Vagina (tissue), 2 donors: ENCODE data around the gene FFAR3. TPM values are rescaled to one million over a fixed set of nuclear protein-coding genes. Genes with fewer than 3 reads are reported as not detected.

Experiments
- DNase-seq, 2 donors: peaks; one replicate each; pipeline ENCODE4 v3.0.0-alpha.2; 2017; ENCODE audit errors: extremely low spot score in 2 of 2
- H3K27ac ChIP-seq: fragments of 200-600 bp; sonication (generic); one replicate; pipeline ENCODE4 v1.5.1; 2019
- H3K27me3 ChIP-seq: fragments of 200-600 bp; sonication (generic); one replicate; pipeline ENCODE4 v1.5.1; 2019
- H3K36me3 ChIP-seq, 2 donors: fragments of 200-600 bp; sonication (generic); one replicate each; pipeline ENCODE4 v1.5.1; 2017 to 2019
- H3K4me1 ChIP-seq: fragments of 200-600 bp; sonication (generic); one replicate; pipeline ENCODE4 v1.5.1; 2019
- H3K4me3 ChIP-seq, 2 donors: fragments of 200-600 bp; sonication (generic); 1 replicate in 1 of 2; 2 replicates in 1 of 2; pipeline ENCODE4 v1.5.1; 2016 to 2019
- H3K9me3 ChIP-seq: fragments of 200-600 bp; sonication (generic); one replicate; pipeline ENCODE4 v1.5.1; 2019
- POLR2A ChIP-seq, 2 donors: fragments of 450-650 bp; IDR thresholded peaks; one replicate each; pipeline ENCODE4 v1.6.1; 2017; ENCODE audit warnings: antibody characterized with exemption in 2 of 2, mild to moderate bottlenecking in 2 of 2, moderate library complexity in 2 of 2
- POLR2AphosphoS5 ChIP-seq, 2 donors: sonication (generic); formaldehyde crosslinking; IDR thresholded peaks; one replicate each; pipeline ENCODE4 v1.9.0; 2017; ENCODE audit warnings: antibody characterized with exemption in 2 of 2, mild to moderate bottlenecking in 2 of 2, low read depth in 1 of 2; ENCODE audit not compliant: insufficient read depth in 1 of 2
- intact Hi-C: fragments of 100-400 bp; cut with DNase I; formaldehyde crosslinking; loops from one replicate; pipeline ENCODE4 v1.15.1; 2023
- total RNA-seq: library from RNA; depleted of rRNA; stranded (reverse); fragments of >200 nt; gene quantifications from one replicate; pipeline ENCODE4 v1.2.3, GENCODE V29; 2016
- TF ChIP-seq, protein P1 (sequence below), 3 experiments: fragments of 450-650 bp in 2 of 3; fragments of 200-600 bp in 1 of 3; sonication (generic) in 1 of 3; IDR thresholded peaks; one replicate each; pipeline ENCODE4 v1.5.1; 2017 to 2019; ENCODE audit warnings: antibody characterized with exemption in 3 of 3, mild to moderate bottlenecking in 2 of 3, moderate library complexity in 2 of 3

Gene FFAR3, protein sequence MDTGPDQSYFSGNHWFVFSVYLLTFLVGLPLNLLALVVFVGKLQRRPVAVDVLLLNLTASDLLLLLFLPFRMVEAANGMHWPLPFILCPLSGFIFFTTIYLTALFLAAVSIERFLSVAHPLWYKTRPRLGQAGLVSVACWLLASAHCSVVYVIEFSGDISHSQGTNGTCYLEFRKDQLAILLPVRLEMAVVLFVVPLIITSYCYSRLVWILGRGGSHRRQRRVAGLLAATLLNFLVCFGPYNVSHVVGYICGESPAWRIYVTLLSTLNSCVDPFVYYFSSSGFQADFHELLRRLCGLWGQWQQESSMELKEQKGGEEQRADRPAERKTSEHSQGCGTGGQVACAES
- total RNA-seq = not detected

DNA sequence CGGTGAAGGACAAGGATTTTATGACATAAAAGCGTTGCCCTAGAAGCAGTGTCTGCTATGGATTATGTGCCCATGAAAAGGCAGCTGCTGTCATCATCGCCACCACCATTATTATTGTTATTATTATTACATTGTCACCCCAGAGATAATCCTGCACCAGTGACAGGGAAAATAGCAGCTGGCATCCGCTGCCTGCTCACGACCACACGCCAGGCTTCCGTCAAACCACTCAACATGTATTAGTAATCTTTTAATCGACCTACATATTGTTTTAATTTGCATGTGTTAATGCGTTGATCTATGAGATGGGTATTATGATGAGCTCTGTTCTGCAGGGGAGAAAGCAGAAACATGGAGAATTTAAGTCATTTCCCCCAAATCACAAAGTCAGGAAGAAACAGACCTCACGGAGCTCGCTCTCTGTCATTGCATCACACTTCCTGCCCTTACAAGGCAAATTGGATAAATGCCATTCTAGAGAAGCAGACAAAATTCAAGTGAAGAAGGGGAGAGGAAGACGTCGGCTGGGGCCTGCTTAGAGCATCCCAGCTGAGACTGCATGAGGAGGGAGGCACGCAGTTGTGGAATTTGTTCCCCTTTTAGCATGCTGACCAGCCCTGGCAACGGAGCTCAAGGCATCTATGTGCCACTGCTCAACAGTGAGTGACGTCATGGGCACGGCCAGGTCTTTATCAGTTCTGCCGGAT lies at the start of gene FFAR3:
Gene FFAR3 (plus strand): TSS at position 594 of the 707 bp plus-strand sequence. CDS start 431 bp downstream, outside the sequence.
- Histone ChIP-seq H3K4me1 (peaks cover 5% of the 10 kb centered on the region), H3K9me3 (no peaks in the 10 kb centered on the region), H3K27ac (no peak within 1 kb of the TSS), H3K4me3 (no peak within 1 kb of the TSS), H3K36me3 (no peaks in the 10 kb centered on the region), H3K27me3 (no peaks in the 10 kb centered on the region)
- no peak for DNase-seq
- intact Hi-C loops = loop anchor here (10.0 kb wide), 1 partner anchor 137 kb away; the partner anchor contains the start of gene KRTDAP
- TF ChIP-seq, protein P1, sequence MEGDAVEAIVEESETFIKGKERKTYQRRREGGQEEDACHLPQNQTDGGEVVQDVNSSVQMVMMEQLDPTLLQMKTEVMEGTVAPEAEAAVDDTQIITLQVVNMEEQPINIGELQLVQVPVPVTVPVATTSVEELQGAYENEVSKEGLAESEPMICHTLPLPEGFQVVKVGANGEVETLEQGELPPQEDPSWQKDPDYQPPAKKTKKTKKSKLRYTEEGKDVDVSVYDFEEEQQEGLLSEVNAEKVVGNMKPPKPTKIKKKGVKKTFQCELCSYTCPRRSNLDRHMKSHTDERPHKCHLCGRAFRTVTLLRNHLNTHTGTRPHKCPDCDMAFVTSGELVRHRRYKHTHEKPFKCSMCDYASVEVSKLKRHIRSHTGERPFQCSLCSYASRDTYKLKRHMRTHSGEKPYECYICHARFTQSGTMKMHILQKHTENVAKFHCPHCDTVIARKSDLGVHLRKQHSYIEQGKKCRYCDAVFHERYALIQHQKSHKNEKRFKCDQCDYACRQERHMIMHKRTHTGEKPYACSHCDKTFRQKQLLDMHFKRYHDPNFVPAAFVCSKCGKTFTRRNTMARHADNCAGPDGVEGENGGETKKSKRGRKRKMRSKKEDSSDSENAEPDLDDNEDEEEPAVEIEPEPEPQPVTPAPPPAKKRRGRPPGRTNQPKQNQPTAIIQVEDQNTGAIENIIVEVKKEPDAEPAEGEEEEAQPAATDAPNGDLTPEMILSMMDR (IDR thresholded peaks at IDR 0.05) = no peak
- TF ChIP-seq POLR2A (IDR thresholded peaks at IDR 0.05) (no peak), POLR2AphosphoS5 (IDR thresholded peaks at IDR 0.05; ENCODE audit: insufficient read depth in 1 of 2, low read depth in 1 of 2) (no peak)

DNA sequence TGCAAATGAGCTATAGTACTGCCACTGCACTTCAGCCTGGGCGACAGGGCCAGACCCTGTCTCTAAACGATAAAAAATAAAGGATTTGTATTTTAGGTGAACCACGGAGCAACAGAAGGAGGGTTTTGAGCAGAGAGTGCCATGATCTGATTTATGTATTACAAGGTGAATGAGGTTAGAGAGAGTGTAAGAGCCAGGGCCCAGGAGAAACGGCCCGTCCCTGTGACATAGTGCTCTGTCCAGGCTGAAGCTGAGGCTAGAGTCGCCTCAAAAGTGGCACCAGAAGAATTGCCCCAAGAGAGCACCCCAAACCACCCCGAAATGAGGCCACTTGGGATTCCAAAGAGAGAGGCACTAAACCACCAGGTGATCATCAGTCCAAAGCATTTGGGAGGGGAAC lies 49.4 kb upstream of the FFAR3 start:
- no peak overlapping the region for H3K4me3 ChIP-seq
- no peaks in the 10 kb centered on the region for H3K9me3 ChIP-seq
- H3K36me3 ChIP-seq = no peaks in the 10 kb centered on the region
- H3K4me1 ChIP-seq = no peaks in the 10 kb centered on the region
- H3K27me3 ChIP-seq = no peaks in the 10 kb centered on the region
- DNase-seq = no peak
- intact Hi-C loops = no loop called here
- no peak overlapping the region for H3K27ac ChIP-seq
- TF ChIP-seq, protein P1 (IDR thresholded peaks at IDR 0.05) = no peak
- no peak for TF ChIP-seq POLR2A (IDR thresholded peaks at IDR 0.05)
- no peak for TF ChIP-seq POLR2AphosphoS5 (IDR thresholded peaks at IDR 0.05; ENCODE audit: insufficient read depth in 1 of 2, low read depth in 1 of 2)

DNA sequence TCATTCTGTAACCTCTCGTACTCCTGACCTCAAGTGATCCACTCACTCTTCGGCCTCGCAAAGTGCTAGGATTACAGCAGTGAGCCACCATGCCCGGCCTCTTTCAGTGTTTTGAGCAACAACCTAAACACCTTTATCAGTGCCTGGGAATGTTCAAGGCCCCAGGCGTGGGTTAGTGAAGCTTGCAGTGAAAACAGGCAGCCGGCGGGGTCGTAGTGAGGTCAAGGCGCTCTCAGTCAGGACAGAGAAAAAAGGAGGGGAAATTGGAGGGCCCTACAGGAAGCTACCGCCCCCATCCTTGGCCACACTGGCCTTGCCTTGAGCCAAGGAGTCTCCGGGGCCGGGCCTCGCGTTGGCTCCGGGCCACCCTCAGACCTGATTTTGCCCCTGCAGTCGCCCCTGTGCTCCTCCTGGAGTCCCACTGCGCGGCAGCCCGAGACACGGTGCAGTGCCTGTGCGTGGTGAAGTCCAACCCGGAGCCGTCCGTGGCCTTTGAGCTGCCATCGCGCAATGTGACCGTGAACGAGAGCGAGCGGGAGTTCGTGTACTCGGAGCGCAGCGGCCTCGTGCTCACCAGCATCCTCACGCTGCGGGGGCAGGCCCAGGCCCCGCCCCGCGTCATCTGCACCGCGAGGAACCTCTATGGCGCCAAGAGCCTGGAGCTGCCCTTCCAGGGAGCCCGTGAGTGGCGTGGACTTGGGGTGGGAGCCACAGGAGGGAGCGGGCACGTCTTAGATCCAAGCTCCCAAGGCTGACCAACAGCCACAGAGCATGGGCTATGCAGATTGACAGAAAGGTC lies 48.6 kb upstream of the FFAR3 start:
- H3K27ac ChIP-seq = no peak overlapping the region
- no peak for DNase-seq
- intact Hi-C loops = loop anchor here (10.0 kb wide), 1 partner anchor 495 kb away; no protein-coding TSS in a partner anchor

DNA sequence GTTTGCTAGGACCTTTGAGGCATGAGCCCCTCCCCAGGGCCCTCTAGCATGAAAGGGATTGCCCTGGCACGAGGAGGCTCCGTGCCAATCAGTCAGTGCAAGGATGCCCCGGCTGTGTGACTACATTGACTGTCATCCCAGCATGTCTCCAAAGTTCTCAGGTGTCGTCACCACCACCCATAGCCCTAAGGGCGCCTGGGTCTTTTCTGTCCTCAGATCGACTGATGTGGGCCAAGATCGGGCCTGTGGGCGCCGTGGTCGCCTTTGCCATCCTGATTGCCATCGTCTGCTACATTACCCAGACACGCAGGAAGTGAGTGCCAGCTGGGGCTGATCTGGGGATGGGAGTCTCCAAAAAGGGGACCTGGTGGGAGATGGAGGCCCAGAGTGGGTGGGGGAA lies 47.9 kb upstream of the FFAR3 start:
- DNase-seq = no peak
- Histone ChIP-seq H3K27me3 (no peaks in the 10 kb centered on the region), H3K9me3 (no peaks in the 10 kb centered on the region), H3K27ac (no peak overlapping the region), H3K4me3 (no peak overlapping the region), H3K36me3 (no peaks in the 10 kb centered on the region), H3K4me1 (no peaks in the 10 kb centered on the region)
- TF ChIP-seq POLR2AphosphoS5 (IDR thresholded peaks at IDR 0.05; ENCODE audit: insufficient read depth in 1 of 2, low read depth in 1 of 2) (no peak), POLR2A (IDR thresholded peaks at IDR 0.05) (no peak)
- TF ChIP-seq, protein P1 (IDR thresholded peaks at IDR 0.05) = no peak
- intact Hi-C loops = loop anchor here (10.0 kb wide), 1 partner anchor 496 kb away; no protein-coding TSS in a partner anchor

More for the DNA sequence above, 48.6 kb upstream of the FFAR3 start:
- Histone ChIP-seq H3K36me3 (no peaks in the 10 kb centered on the region), H3K27me3 (no peaks in the 10 kb centered on the region), H3K4me3 (no peak overlapping the region), H3K4me1 (no peaks in the 10 kb centered on the region), H3K9me3 (no peaks in the 10 kb centered on the region)
- TF ChIP-seq, protein P1 (IDR thresholded peaks at IDR 0.05) = no peak
- TF ChIP-seq POLR2A (IDR thresholded peaks at IDR 0.05) (no peak), POLR2AphosphoS5 (IDR thresholded peaks at IDR 0.05; ENCODE audit: insufficient read depth in 1 of 2, low read depth in 1 of 2) (no peak)
